ENCODE measurements around the gene BTNL2. TPM values are rescaled to one million over a fixed set of nuclear protein-coding genes. Genes with fewer than 3 reads are reported as not detected.

The BTNL2 gene
- total RNA-seq, 3 donors from 2014 or later, result not detected

DNA sequence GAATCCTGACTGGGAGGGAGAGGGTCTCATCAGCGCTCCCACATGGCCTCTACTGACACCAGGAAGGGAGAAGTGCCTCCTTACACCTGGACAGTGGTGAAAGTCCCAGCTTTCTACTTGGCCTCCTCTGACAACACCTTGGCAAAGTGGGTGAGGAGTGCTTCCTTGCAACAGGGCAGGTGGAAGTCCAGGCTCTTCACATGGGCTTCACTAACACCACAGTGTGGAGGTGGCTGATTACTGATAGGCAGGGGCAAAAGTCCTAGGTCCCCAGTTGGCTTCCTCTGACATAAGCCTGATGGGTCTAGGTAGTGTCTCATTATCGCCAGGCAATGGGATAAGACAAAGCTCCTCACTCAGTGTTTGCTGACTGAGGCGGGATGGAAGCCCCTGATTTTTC lies 23.2 kb upstream of the BTNL2 start:
- DNase-seq (no peak), ATAC-seq (no peak)
- no peak overlapping the region for H3K4me3 Mint-ChIP-seq
- peaks cover 13% of the 10 kb centered on the region for H3K27me3 Mint-ChIP-seq (ENCODE audit: low read depth)
- H3K36me3 Mint-ChIP-seq (ENCODE audit: insufficient read depth), result no peaks in the 10 kb centered on the region
- no peaks in the 10 kb centered on the region for H3K9me3 Mint-ChIP-seq
- no peaks in the 10 kb centered on the region for H3K4me1 Mint-ChIP-seq (ENCODE audit: low read depth)

DNA sequence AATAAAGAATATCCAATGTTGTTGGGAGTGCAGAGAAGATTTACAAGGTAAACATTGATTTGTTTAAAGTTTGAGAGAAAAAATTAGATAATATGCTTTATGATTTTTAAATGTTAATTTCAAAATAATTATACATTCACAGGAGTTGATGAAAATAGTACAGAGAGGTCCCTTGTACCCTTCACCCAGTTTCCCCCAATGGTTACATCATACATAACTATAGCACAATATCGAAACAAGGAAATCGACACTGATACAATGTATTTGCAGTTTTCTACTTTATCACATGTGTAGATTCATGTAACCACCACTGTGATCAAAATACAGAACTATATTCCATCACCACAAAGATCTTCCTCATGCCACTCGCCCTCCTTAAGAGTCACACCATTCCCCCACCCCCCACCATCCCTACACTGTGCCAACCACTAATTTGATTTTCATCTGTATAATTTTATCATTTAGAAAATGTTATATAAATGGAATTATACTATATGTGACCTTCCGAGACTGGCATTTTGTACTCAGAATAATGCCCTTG lies 21.0 kb upstream of the BTNL2 start:
- Mint-ChIP-seq H3K36me3 (ENCODE audit: insufficient read depth) (no peaks in the 10 kb centered on the region), H3K4me3 (no peak overlapping the region), H3K27me3 (ENCODE audit: low read depth) (peaks cover 12% of the 10 kb centered on the region), H3K9me3 (no peaks in the 10 kb centered on the region), H3K4me1 (ENCODE audit: low read depth) (no peaks in the 10 kb centered on the region)
- DNase-seq, result no peak
- ATAC-seq, result no peak

DNA sequence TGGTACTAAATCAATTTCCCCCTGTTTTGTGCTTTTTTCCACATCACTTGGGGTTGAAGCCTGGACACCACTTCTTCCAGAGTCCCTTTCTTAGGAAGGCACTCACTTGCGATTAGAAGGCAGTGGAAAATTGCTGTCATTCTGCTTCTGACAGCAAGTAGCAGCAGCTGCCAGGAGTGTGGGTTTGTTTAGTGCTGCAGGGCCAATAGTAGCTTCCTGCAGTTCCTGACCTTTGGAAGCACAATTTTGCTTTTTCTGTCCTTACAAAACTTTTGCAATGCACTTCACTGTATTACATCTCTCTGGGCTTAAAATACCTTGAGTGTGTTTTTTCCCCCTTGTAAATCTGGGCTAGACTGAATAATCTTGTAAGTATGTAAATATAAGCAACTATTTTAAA lies 20.2 kb upstream of the BTNL2 start:
- Mint-ChIP-seq H3K9me3 (no peaks in the 10 kb centered on the region), H3K36me3 (ENCODE audit: insufficient read depth) (no peaks in the 10 kb centered on the region), H3K4me1 (ENCODE audit: low read depth) (no peaks in the 10 kb centered on the region), H3K27me3 (ENCODE audit: low read depth) (peaks cover 10% of the 10 kb centered on the region), H3K4me3 (no peak overlapping the region)
- DNase-seq, result no peak
- ATAC-seq, result no peak

DNA sequence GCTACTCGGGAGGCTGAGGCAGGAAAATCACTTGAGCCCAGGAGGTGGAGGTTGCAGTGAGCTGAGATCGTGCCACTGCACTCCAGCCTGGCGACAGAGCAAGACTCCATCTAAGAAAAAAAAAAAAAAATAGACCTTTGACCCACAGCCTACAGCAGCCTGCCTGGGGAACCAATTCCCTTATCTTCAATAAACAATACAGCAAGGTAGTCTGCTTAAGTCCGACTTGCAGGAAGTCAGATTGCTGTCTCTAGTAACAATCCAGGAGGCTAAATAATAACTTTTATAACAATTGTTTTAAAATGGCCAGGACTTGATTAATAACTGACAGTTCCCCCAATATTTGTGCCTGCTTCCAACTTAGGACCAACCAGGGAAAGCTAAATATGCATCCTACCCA lies 19.4 kb upstream of the BTNL2 start:
- DNase-seq, result no peak
- H3K36me3 Mint-ChIP-seq (ENCODE audit: insufficient read depth), result no peaks in the 10 kb centered on the region
- no peaks in the 10 kb centered on the region for H3K4me1 Mint-ChIP-seq (ENCODE audit: low read depth)
- no peak overlapping the region for H3K4me3 Mint-ChIP-seq
- peaks cover 12% of the 10 kb centered on the region for H3K27me3 Mint-ChIP-seq (ENCODE audit: low read depth)
- H3K9me3 Mint-ChIP-seq, result no peaks in the 10 kb centered on the region
- ATAC-seq, result no peak

DNA sequence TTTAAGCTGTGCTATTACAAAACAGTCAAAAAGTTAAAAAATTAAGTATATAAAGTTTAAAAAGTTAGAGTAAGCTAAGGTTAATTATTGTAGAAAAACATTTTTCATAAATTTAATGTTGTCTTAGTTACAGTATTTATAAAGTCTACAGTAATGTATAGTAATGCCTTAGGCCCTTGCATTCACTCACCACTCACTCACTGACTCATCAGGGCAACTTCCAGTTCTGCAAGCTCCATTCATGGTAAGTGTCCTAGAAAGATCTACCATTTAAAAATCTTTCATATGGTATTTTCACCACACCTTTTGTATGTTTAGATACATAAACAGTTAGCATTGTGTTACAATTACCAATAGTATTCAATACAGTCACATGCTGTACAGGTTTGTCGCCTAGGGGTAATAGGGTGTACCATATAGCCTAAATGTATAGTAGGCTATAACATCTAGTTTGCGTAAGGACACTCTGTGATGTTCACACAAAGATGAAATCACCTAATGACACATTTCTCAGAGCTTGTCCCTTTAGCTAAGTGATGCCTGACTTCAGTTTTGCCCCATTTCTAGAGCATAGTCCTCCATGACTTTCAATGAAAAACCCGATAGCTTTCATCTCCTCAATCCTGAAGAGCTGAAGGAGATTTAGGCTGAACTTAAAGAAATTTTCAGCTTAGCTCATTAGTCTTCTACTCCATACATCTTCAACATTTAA lies 17.8 kb upstream of the BTNL2 start:
- Mint-ChIP-seq H3K9me3 (no peaks in the 10 kb centered on the region), H3K4me3 (no peak overlapping the region), H3K36me3 (ENCODE audit: insufficient read depth) (no peaks in the 10 kb centered on the region), H3K4me1 (ENCODE audit: low read depth) (no peaks in the 10 kb centered on the region), H3K27me3 (ENCODE audit: low read depth) (peaks cover 13% of the 10 kb centered on the region)
- no peak for DNase-seq
- ATAC-seq, result no peak

DNA sequence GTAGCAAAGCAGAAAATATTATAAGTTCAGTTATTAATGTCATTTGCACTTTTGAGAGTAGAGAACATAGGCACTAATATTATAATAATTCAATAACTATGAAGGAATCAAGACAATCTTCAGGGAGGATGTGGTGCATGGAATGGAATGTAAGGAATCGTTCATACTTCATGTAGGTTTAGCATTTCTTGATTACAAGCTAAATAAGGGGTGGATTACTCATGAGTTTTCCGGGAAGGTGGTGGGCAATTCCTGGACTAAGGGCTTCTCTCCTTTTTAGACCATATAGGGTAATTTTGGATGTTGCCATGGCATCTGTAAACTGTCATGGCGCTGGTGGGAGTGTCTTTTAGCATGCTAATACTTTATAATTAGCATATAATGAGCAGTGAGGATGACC lies 9.1 kb upstream of the BTNL2 start:
- Mint-ChIP-seq H3K36me3 (ENCODE audit: insufficient read depth) (no peaks in the 10 kb centered on the region), H3K9me3 (no peaks in the 10 kb centered on the region), H3K27me3 (ENCODE audit: low read depth) (peaks cover 49% of the 10 kb centered on the region), H3K4me3 (no peak overlapping the region), H3K4me1 (ENCODE audit: low read depth) (peaks cover 6% of the 10 kb centered on the region)
- no peak for DNase-seq
- no peak for ATAC-seq

DNA sequence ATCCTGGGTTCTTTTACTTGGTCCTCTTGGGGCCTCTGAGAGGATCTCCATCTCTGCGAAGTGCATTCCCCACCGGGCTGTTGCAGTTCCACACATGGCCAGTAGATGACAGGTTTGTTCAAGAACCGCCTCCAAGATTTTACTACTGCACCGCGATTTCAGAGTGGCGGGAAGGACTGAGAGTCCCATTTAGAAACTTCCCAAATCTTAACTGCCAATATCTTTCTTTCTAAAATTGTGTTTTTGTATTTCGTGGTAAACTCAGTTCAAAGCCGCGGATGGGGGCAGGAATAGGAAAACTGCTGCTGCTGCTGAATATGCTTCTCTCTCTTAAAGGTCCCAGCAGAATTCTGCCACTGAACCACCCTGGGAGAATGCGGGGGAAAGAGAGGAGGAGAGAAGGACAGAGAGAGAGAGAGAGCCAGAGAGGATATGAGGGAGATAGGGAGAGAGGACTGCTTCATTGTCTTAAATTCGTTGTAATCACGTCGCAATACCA lies 8.6 kb upstream of the BTNL2 start:
- Mint-ChIP-seq H3K36me3 (ENCODE audit: insufficient read depth) (no peaks in the 10 kb centered on the region), H3K4me3 (no peak overlapping the region), H3K27me3 (ENCODE audit: low read depth) (peaks cover 49% of the 10 kb centered on the region), H3K9me3 (no peaks in the 10 kb centered on the region), H3K4me1 (ENCODE audit: low read depth) (peaks cover 6% of the 10 kb centered on the region)
- ATAC-seq (peak; percentile 65 to 79), DNase-seq (peak; percentile 73)

DNA sequence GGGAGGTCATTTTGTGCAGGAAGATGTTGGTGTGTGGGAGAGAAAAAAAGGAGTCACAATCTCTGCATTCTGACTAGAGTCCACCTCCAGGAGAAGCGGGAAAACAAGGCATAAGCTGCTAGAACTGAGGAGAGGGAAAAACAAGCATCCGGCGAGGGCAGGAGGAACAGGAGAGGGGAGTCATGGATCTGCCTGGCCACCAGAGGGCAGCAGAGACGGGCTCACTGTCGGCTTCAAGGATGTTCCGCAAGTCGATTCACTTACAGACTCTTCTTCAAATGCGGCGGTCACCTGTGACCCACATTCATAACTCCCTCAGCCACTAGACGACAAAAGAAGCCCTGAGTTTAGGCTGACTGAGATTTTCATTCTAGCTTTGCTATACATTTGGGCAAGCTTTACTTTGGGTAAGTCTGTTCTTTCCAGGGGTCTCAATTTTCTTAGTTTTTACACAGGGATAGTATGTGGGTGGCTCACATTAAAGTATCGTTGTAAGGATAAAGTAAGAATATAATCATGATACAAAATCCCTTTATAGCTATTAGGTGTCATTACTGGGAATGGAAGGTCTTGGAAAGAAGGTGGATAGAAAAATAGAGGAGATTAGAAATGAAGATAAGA lies 6.6 kb upstream of the BTNL2 start:
- no peaks in the 10 kb centered on the region for H3K36me3 Mint-ChIP-seq (ENCODE audit: insufficient read depth)
- no peaks in the 10 kb centered on the region for H3K9me3 Mint-ChIP-seq
- peaks cover 39% of the 10 kb centered on the region for H3K27me3 Mint-ChIP-seq (ENCODE audit: low read depth)

DNA sequence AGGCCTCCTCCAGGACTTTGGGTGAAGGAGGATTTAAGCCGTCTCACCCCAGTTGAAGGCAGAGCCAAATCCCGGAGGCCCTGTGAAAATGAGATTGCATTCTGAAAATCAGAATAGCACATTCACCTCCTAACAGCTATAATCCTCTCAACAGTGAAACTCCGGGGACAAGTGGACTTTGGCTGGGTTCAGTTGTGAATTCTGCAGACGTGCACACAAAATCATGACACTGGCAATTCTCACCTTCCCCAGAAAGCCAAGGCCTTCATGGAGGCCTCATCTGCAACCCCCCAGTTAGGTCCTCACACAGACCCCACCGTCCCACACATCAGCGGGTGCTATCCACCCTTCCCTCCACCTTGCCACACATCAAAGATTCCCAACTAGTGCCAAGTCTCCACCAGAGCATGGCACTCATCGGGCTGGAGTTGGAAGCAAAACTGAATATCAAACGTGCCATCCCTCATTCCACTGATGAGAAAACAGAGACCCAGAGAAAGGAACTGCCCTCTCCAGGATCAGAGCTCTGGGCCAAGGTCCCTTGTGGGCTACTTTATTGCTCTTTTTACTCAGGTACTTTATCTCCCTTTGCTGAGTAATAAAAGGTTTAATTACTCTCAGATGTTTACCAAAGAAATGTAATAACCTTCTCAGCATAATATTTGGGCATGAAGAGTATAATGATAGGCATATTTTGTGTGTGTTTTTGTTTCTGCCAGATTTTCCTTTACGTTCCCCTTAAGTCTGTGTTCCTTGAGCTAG lies 4.8 kb upstream of the BTNL2 start:
- H3K9me3 Mint-ChIP-seq, result no peaks in the 10 kb centered on the region
- H3K36me3 Mint-ChIP-seq (ENCODE audit: insufficient read depth), result no peaks in the 10 kb centered on the region
- no peak overlapping the region for H3K4me3 Mint-ChIP-seq
- H3K27me3 Mint-ChIP-seq (ENCODE audit: low read depth), result peaks cover 48% of the 10 kb centered on the region
- DNase-seq, result no peak
- ATAC-seq, result no peak
- H3K4me1 Mint-ChIP-seq (ENCODE audit: low read depth), result peaks cover 6% of the 10 kb centered on the region

More for the DNA sequence above, 6.6 kb upstream of the BTNL2 start:
- Mint-ChIP-seq H3K4me1 (ENCODE audit: low read depth) (peaks cover 6% of the 10 kb centered on the region), H3K4me3 (no peak overlapping the region)
- peak; percentile 84 to 86 for ATAC-seq
- DNase-seq, result peak; percentile 85

DNA sequence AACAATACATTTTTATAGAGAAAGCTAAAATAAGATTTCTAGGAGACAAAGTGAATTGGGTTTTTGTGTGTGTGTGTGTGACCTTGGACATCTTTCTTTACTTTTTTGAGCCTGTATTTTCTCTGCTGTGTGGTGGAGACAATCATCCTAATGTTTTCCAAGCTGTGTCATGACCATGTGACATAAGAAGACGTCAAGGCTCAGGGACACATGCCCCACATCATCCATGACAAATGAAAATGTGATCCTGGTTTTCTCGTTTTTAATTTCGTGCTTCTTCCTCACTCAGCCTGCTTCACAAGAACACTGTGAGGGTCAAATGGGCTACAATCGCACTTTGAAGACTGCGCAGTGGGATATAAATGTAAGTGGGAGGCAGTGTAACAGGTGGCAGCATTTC lies 3.9 kb upstream of the BTNL2 start:
- peaks cover 6% of the 10 kb centered on the region for H3K4me1 Mint-ChIP-seq (ENCODE audit: low read depth)
- H3K4me3 Mint-ChIP-seq, result no peak overlapping the region
- no peak for ATAC-seq
- no peaks in the 10 kb centered on the region for H3K36me3 Mint-ChIP-seq (ENCODE audit: insufficient read depth)
- peaks cover 50% of the 10 kb centered on the region for H3K27me3 Mint-ChIP-seq (ENCODE audit: low read depth)
- H3K9me3 Mint-ChIP-seq, result no peaks in the 10 kb centered on the region
- no peak for DNase-seq

DNA sequence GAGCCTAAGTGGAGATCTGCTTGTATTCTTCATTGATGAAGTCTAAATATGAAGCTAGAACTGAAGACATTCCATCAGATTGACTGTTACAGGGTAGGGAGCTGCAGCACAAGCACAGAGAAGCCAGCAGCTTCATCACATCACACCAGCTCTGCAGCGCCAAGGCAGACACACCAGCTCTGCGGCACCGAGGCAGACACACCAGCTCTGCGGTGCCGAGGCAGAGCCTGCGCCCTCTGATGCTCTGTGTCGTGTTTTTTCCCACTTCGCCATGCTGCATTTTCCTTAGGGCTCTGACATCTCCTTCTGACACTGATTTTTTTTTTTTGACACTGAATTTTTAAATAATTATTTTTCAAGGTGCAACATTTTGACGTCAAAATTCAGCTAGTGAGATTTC lies 784 bp downstream of the BTNL2 start:
- Mint-ChIP-seq H3K27me3 (ENCODE audit: low read depth) (peaks cover 47% of the 10 kb centered on the region), H3K4me1 (ENCODE audit: low read depth) (no peaks in the 10 kb centered on the region), H3K36me3 (ENCODE audit: insufficient read depth) (no peaks in the 10 kb centered on the region), H3K4me3 (no peak overlapping the region), H3K9me3 (no peaks in the 10 kb centered on the region)
- ATAC-seq (no peak), DNase-seq (no peak)

DNA sequence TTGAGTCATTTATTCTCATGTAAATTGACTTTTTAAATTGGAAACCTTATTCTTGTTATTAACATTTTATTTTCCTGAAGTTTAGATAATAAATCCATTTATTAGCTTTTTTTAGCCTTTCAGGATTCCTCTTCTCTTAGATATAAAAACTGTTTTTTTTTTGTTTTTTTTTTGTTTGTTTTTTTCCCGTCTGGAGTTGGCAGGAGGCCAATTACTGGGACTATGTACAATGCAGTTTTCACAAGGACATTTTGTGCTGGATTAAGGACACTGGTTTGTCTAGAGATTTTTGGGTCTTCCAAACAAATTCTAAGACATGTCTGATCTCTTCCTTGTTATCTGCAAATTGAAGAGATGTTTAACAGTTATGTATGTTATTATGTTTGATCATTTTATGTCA lies 1.3 kb downstream of the BTNL2 start:
- DNase-seq (no peak), ATAC-seq (no peak)
- H3K27me3 Mint-ChIP-seq (ENCODE audit: low read depth), result peaks cover 48% of the 10 kb centered on the region
- H3K36me3 Mint-ChIP-seq (ENCODE audit: insufficient read depth), result no peaks in the 10 kb centered on the region
- H3K4me3 Mint-ChIP-seq, result no peak overlapping the region
- H3K9me3 Mint-ChIP-seq, result no peaks in the 10 kb centered on the region
- no peaks in the 10 kb centered on the region for H3K4me1 Mint-ChIP-seq (ENCODE audit: low read depth)

DNA sequence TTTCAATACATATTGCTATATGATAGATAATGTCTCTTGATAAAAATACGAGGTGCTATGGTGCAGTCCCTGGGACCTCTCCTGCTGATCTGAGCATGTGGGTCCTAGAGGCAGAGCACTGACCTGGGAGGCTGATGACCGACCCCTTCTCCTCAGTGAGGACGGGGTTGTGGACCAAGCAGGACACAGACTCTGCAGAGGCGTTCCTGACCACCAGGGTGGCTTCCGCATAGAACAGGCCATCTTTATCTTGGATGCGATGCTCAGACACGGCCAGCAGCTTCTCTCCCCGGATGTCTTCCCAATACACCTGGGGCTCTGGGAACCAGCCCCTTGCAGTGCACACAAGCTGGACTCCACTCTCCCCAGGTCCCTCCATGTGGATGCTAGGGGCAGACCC lies 4.2 kb downstream of the BTNL2 start:
- no peak for DNase-seq

DNA sequence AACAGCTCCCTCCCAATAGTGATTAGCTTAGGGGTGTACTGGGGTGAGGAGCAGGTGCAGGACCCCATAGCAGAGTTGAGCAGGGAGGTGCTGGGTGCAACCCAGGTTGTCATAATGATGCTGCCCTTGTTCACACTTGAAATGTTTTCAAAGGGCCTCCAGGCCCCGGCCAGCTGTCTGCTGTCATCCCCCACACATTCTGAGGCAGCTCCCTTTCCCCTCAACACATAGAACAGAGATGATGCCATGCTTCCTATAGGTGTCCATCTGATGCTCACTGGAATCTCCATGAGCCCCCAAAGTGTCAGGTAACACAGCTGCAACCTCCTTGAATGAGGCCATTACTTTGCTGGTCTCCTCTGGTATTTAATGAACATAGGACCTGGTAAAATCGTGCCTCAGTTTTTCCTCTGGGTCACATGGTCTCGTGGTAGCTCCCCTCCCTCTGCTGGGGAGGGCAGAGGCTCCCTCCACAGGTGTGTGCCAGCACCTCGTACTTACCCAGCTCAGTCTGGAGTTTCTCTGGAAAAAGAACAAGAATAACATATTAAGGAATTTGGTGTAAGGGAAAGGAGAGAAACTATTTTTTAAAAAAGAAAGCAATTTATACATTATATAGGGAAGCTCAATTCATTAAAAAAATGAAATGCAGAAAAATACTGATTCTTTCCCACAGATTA lies 5.6 kb downstream of the BTNL2 start:
- H3K9me3 Mint-ChIP-seq, result no peaks in the 10 kb centered on the region
- no peak for ATAC-seq
- peaks cover 38% of the 10 kb centered on the region for H3K27me3 Mint-ChIP-seq (ENCODE audit: low read depth)
- no peak overlapping the region for H3K4me3 Mint-ChIP-seq
- no peak for DNase-seq
- no peaks in the 10 kb centered on the region for H3K36me3 Mint-ChIP-seq (ENCODE audit: insufficient read depth)
- no peaks in the 10 kb centered on the region for H3K4me1 Mint-ChIP-seq (ENCODE audit: low read depth)

More for the DNA sequence above, 4.2 kb downstream of the BTNL2 start:
- Mint-ChIP-seq H3K4me3 (no peak overlapping the region), H3K36me3 (ENCODE audit: insufficient read depth) (no peaks in the 10 kb centered on the region), H3K27me3 (ENCODE audit: low read depth) (peaks cover 50% of the 10 kb centered on the region), H3K9me3 (no peaks in the 10 kb centered on the region), H3K4me1 (ENCODE audit: low read depth) (no peaks in the 10 kb centered on the region)
- no peak for ATAC-seq

Measured in activated T-cell treated with anti-CD3 and anti-CD28 coated beads, Interleukin-2, amount 50 U/mL, for 4 hours (primary cell).